NCI-H748 (cell line): ENCODE measurements around the gene HDGFL1.

Source experiments
- DNase-seq: peaks from one replicate; lab custom pipeline; 2025; ENCODE audit not compliant: unreplicated experiment; lab: John Stamatoyannopoulos, UW

HDGFL1 gene

GRCh38 chr6:22589118-22589517 lies 19.8 kb downstream of the HDGFL1 start:
- no peak for DNase-seq

GRCh38 chr6:22590423-22590822 lies 21.1 kb downstream of the HDGFL1 start:
- no peak for DNase-seq

GRCh38 chr6:22593895-22594294 lies 24.5 kb downstream of the HDGFL1 start:
- DNase-seq: no peak

- DNase-seq: no peak
Observed at GRCh38 chr6:22596011-22596410, 26.6 kb downstream of the HDGFL1 start.

GRCh38 chr6:22598339-22598738 lies 29.0 kb downstream of the HDGFL1 start:
- peak; percentile 28 for DNase-seq

GRCh38 chr6:22600059-22600458 lies 30.7 kb downstream of the HDGFL1 start:
- no peak for DNase-seq

- no peak for DNase-seq
Observed at GRCh38 chr6:22601984-22602383, 32.6 kb downstream of the HDGFL1 start.

GRCh38 chr6:22605736-22606135 lies 36.4 kb downstream of the HDGFL1 start:
- DNase-seq: no peak

- DNase-seq: no peak
Observed at GRCh38 chr6:22610127-22610526, 40.8 kb downstream of the HDGFL1 start.

GRCh38 chr6:22612236-22612635 lies 42.9 kb downstream of the HDGFL1 start:
- DNase-seq: no peak

GRCh38 chr6:22613051-22613450 lies 43.7 kb downstream of the HDGFL1 start:
- DNase-seq: no peak

GRCh38 chr6:22613695-22614094 lies 44.3 kb downstream of the HDGFL1 start:
- DNase-seq: no peak

- no peak for DNase-seq
Observed at GRCh38 chr6:22614547-22614946, 45.2 kb downstream of the HDGFL1 start.

- no peak for DNase-seq
Observed at GRCh38 chr6:22621028-22621427, 51.7 kb downstream of the HDGFL1 start.
